OCI-LY1 (cell line): ENCODE data around the gene SDR39U1.

Experiments used
- CTCF ChIP-seq: fragments of 200-600 bp; sonication (generic), shearing (Covaris generic); IDR thresholded peaks from 2 replicates; pipeline ENCODE4 v1.5.1; 2017; ENCODE audit warnings: mild to moderate bottlenecking, antibody characterized with exemption, low read length, moderate library complexity, mixed read lengths
- EZH2 ChIP-seq: fragments of 200-600 bp; sonication (generic), shearing (Covaris generic); IDR thresholded peaks from 2 replicates; pipeline ENCODE4 v1.8.0; 2017; ENCODE audit warnings: borderline replicate concordance, mixed run types, mild to moderate bottlenecking, antibody characterized with exemption, low read length, moderate library complexity, mixed read lengths

GRCh38 chr14:24441485-24441884, 1.1 kb downstream of the SDR39U1 start:
- TF ChIP-seq CTCF (no peak), EZH2 (no peak)
